NB4 (cell line): ENCODE results near the gene CKB.

Source experiments
- DNase-seq: peaks from one replicate; pipeline ENCODE4 v3.0.0; 2010; ENCODE audit warnings: low read depth
- H3K4me3 ChIP-seq: one replicate; pipeline ENCODE4 v1.5.1; 2011; ENCODE audit warnings: mild to moderate bottlenecking, low read depth, low read length, moderate library complexity
- CTCF ChIP-seq: IDR thresholded peaks from one replicate; pipeline ENCODE4 v1.5.1; 2012; ENCODE audit warnings: low read depth, low read length
- MAX ChIP-seq: IDR thresholded peaks from 2 replicates; pipeline ENCODE4 v1.6.1; 2011; ENCODE audit warnings: low read depth, low read length
- MYC ChIP-seq: IDR thresholded peaks from 2 replicates; pipeline ENCODE4 v1.6.1; 2011; ENCODE audit warnings: low read depth, low read length
- POLR2A ChIP-seq: IDR thresholded peaks from 2 replicates; pipeline ENCODE4 v1.6.1; 2011; ENCODE audit warnings: mild to moderate bottlenecking; ENCODE audit not compliant: insufficient read length; ENCODE audit errors: extremely low read depth

Gene CKB

DNA sequence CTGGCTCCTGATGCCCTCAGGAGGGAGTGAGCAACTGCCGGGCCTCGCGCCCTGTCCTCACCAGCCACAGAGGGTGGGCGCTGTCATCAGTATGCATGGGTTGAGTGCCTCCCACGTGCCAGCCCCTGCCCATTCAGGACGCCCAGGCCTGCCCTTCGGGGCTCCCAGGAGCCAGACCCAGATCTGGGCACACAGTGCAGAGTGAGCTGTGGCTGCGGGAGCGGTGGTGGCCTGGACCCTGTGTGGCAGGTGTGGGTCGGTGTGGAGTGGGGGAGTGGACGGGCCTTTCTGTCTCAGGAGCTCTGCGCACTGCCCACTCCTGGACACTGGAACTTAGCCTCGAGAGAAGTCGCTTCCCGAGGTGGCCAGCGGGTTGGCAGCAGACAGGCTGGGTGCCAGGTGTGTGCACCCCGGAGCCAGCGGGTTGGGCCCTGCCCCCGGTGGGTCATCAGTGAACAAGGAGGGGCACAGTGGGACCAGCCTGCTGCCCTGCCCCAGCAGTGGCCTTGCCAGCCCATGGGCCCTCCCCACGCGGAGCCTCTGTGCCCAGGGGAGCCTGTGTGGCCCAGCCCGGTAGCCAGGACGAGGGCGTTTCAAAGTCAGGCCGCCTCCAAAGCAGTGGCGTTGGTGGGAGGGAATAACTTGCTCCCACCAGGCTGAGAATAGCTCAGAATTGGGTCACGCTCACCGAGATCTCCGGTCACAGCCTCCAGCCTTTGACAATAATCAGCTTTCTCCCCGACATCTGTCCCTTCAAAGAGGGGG, 15.8 kb upstream of the CKB start:
- TF ChIP-seq POLR2A (no peak), CTCF (no peak), MYC (no peak), MAX (no peak)
- no peak overlapping the region for H3K4me3 ChIP-seq
- DNase-seq: no peak

- no peak for TF ChIP-seq CTCF
- no peak for TF ChIP-seq MAX
- no peak for TF ChIP-seq POLR2A
- TF ChIP-seq MYC: no peak
- H3K4me3 ChIP-seq: no peak overlapping the region
- no peak for DNase-seq
Observed at GRCh38 chr14:103537175-103537990, 14.8 kb upstream of the CKB start.

GRCh38 chr14:103536693-103537092, 14.1 kb upstream of the CKB start:
- TF ChIP-seq CTCF (no peak), MAX (no peak), POLR2A (no peak), MYC (no peak)
- no peak overlapping the region for H3K4me3 ChIP-seq
- DNase-seq: no peak

- no peak overlapping the region for H3K4me3 ChIP-seq
- no peak for TF ChIP-seq CTCF
- no peak for DNase-seq
Observed at GRCh38 chr14:103535891-103536565, 13.4 kb upstream of the CKB start.

DNA sequence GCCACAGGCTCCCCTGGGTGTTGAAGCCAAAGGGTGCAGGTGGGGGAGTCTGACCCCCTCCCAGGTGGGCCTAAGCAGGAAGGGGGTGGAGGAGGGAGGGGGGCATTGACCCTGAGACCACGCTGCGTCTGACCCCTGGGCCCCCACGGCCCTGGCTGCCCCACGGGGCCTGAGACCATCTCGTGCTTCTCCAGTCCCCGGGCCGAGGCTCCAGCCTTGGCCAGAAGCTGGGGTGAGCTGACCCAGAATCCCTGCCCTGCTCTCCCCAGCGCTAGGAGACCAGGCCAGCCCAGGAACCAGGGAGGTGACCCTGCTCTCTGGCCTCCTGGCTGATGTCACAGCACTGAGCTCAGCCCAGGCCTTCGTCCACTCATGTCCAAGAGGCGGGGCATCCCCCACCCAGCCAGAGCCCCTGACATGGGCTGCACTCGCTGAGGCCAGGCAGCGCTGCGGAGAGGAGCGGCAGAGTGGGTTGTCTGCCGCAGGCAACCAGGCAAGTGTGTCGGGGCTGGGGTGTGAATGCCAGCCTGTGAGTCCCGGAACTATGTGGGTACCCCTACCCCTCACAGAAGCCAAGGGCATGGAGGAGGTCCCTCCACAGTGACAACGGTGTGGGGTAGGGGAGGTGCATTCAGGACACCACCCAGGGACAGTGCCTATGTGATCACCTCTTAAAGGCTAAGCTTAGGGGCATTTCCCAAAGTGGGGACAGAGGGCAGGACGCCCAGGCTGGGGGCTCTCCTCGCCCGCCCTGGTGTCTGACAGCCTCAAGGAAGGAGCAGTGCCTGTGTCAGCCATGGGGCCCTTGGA, 12.7 kb upstream of the CKB start:
- H3K4me3 ChIP-seq: no peak overlapping the region
- no peak for DNase-seq
- TF ChIP-seq POLR2A: no peak
- no peak for TF ChIP-seq CTCF
- no peak for TF ChIP-seq MYC
- TF ChIP-seq MAX: no peak
